ENCODE results near the gene FETUB.
"Not testable (repeated sequence)": the region's sequence is repeated elsewhere in the genome, so short reads cannot be mapped to it uniquely, and the experiment has no call there.

FETUB gene

GRCh38 chr3:186614266-186614596 is 26.0 kb upstream of the FETUB start:
- DNase-seq: no peak

- DNase-seq: peak; percentile 81
Measured at GRCh38 chr3:186614597-186615483, 25.4 kb upstream of the FETUB start.

GRCh38 chr3:186616299-186616617 is 23.9 kb upstream of the FETUB start:
- DNase-seq: no peak

- peak; percentile 91 for DNase-seq
Measured at GRCh38 chr3:186617036-186617946, 22.9 kb upstream of the FETUB start.

GRCh38 chr3:186618318-186618938 is 21.8 kb upstream of the FETUB start:
- no peak for DNase-seq

GRCh38 chr3:186619787-186620212 is 20.4 kb upstream of the FETUB start:
- no peak for DNase-seq

- no peak for DNase-seq
Measured at GRCh38 chr3:186620213-186621092, 19.7 kb upstream of the FETUB start.

GRCh38 chr3:186621894-186622650 is 18.1 kb upstream of the FETUB start:
- DNase-seq: no peak

GRCh38 chr3:186622651-186623310 is 17.4 kb upstream of the FETUB start:
- DNase-seq: no peak

GRCh38 chr3:186624598-186624997 is 15.6 kb upstream of the FETUB start:
- DNase-seq: no peak

GRCh38 chr3:186625600-186626042 is 14.6 kb upstream of the FETUB start:
- no peak for DNase-seq

- no peak for DNase-seq
Measured at GRCh38 chr3:186626254-186626847, 13.8 kb upstream of the FETUB start.

GRCh38 chr3:186627852-186628414 is 12.3 kb upstream of the FETUB start:
- DNase-seq: no peak

GRCh38 chr3:186628756-186629155 is 11.4 kb upstream of the FETUB start:
- DNase-seq: no peak

- DNase-seq: no peak
Measured at GRCh38 chr3:186630950-186631641, 9.1 kb upstream of the FETUB start.

- DNase-seq: no peak
Measured at GRCh38 chr3:186633481-186633880, 6.7 kb upstream of the FETUB start.

- DNase-seq: not testable (repeated sequence)
Measured at GRCh38 chr3:186634207-186634606, 6.0 kb upstream of the FETUB start.

- no peak for DNase-seq
Measured at GRCh38 chr3:186635532-186635931, 4.7 kb upstream of the FETUB start.

- no peak for DNase-seq
Measured at GRCh38 chr3:186636536-186636935, 3.7 kb upstream of the FETUB start.

GRCh38 chr3:186637686-186638085 is 2.5 kb upstream of the FETUB start:
- DNase-seq: no peak

Measured in stimulated activated CD4-positive, alpha-beta T cell treated with anti-CD3 and anti-CD28 coated beads, Interleukin-15, amount 100 ng/mL, for 24 hours (primary cell).